ENCODE data around the gene HS6ST3. TPM values are rescaled to one million over a fixed set of nuclear protein-coding genes. Genes with fewer than 3 reads are reported as not detected.
"Not testable (repeated sequence)": the region's sequence is repeated elsewhere in the genome, so short reads cannot be mapped to it uniquely, and the experiment has no call there.

Gene HS6ST3
- total and polyA plus RNA-seq, 2 of the 13 experiments (the other 11 are each of a cell fraction or from before 2014, with no cell fraction given): not detected

DNA sequence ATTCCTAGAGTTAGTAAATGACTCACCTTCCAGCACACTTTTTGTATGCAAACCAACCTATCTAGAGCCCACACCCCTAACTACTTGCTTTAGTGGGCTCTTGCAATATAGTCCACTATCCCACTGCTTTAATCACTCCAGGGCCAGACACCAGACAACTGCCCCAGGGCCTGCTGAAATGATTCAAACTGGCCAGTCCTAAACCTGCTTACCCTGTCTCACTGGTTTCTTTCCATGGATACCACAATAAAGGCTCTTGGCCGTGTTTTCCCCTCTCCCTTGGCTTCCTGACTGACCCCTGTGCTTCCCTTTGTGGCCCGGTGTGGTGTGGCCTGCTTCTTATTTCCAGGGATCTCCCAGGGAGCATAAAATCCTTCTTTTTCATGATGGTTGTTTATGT is 14.6 kb downstream of the HS6ST3 start (continued):
- TF ChIP-seq ADNP (CRISPR knock-in tag; IDR thresholded peaks at IDR 0.05): no peak
- no peak for TF ChIP-seq ZNF609 (CRISPR knock-in tag; IDR thresholded peaks at IDR 0.05; ENCODE audit: borderline replicate concordance)
- no peak for TF ChIP-seq ZUFSP (CRISPR knock-in tag; IDR thresholded peaks at IDR 0.05; ENCODE audit: borderline replicate concordance)
- no peak for TF ChIP-seq POGZ (CRISPR knock-in tag; IDR thresholded peaks at IDR 0.05)
- TF ChIP-seq ZNF513 (CRISPR knock-in tag; conservative IDR thresholded peaks at IDR 0.05): no peak
- TF ChIP-seq GLI4 (CRISPR knock-in tag; IDR thresholded peaks at IDR 0.05; ENCODE audit: borderline replicate concordance): no peak

DNA sequence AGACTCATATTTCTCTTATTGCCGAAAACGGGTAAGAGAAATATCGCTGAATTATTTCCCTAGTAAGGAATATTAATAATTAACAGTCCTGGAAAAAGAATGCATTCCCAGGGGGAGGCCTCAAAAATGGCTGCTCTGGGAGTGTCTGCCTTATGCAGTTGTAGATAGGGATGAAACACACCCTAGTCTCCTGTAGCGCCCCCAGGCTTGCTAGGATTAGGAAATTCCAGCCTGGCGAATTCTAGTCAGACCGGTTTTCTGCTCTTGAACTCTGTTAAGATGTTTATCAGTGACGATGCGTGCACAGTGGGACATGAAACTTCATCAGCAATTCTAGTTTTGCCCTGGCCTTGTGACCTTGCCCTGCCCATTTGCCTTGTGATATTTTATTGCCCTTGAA is 18.2 kb downstream of the HS6ST3 start:
- POLR2A ChIA-PET; H2AFZ ChIP-seq (ENCODE audit: low read length); intact Hi-C loops (cut with micrococcal nuclease; ENCODE audit: unreplicated experiment); H3K9ac ChIP-seq (ENCODE audit: insufficient read depth, low read depth, low read length); BruUV-seq (replicated peaks); H3K79me2 ChIP-seq (ENCODE audit: insufficient read depth, low read length); H4K20me1 ChIP-seq (ENCODE audit: insufficient read depth, low read length); CTCF ChIA-PET (ENCODE audit: low intra/inter-chr PET ratio, low total read pairs); in situ Hi-C loops (cut with HindIII; ENCODE audit: extremely low pct_ligation_motif_present, low pct_unique_long_range_greater_than_20kb); DNase-seq (ENCODE audit: low spot score); H3K27ac ChIP-seq (ENCODE audit: extremely low read length, insufficient read depth, low read length); ATAC-seq; H3K9me3 ChIP-seq (ENCODE audit: low read length); H3K36me3 ChIP-seq (replicated peaks in 1 of 2; ENCODE audit: control insufficient read depth in 1 of 2, insufficient read depth in 2 of 2, low read length in 2 of 2); H3K4me1 ChIP-seq (ENCODE audit: insufficient read depth, low read length); FAIRE-seq; H3K27me3 ChIP-seq (ENCODE audit: control insufficient read depth in 1 of 2, insufficient read depth in 2 of 2, low read length in 2 of 2); H3K4me2 ChIP-seq (ENCODE audit: low read depth, low read length); H3K4me3 ChIP-seq (replicated peaks in 1 of 3; ENCODE audit: insufficient read depth in 1 of 3, low read depth in 2 of 3, low read length in 3 of 3): not testable (repeated sequence)
- WGBS (ENCODE audit: low lambda C conversion rate): 21% methylated on average over 7 of the region's 8 CpGs
